GM12874 (cell line): ENCODE results near the gene PTRHD1.

Source experiments
- TF ChIP-seq, protein P1 (sequence below): IDR thresholded peaks from 2 replicates; pipeline ENCODE4 v1.5.1; 2011; ENCODE audit warnings: low read depth, mild to moderate bottlenecking, control low read depth, low read length, moderate library complexity; ENCODE audit not compliant: insufficient read depth

Gene PTRHD1

GRCh38 chr2:24820175-24820513 lies 27.0 kb upstream of the PTRHD1 start:
- TF ChIP-seq, protein P1, sequence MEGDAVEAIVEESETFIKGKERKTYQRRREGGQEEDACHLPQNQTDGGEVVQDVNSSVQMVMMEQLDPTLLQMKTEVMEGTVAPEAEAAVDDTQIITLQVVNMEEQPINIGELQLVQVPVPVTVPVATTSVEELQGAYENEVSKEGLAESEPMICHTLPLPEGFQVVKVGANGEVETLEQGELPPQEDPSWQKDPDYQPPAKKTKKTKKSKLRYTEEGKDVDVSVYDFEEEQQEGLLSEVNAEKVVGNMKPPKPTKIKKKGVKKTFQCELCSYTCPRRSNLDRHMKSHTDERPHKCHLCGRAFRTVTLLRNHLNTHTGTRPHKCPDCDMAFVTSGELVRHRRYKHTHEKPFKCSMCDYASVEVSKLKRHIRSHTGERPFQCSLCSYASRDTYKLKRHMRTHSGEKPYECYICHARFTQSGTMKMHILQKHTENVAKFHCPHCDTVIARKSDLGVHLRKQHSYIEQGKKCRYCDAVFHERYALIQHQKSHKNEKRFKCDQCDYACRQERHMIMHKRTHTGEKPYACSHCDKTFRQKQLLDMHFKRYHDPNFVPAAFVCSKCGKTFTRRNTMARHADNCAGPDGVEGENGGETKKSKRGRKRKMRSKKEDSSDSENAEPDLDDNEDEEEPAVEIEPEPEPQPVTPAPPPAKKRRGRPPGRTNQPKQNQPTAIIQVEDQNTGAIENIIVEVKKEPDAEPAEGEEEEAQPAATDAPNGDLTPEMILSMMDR = no peak

DNA sequence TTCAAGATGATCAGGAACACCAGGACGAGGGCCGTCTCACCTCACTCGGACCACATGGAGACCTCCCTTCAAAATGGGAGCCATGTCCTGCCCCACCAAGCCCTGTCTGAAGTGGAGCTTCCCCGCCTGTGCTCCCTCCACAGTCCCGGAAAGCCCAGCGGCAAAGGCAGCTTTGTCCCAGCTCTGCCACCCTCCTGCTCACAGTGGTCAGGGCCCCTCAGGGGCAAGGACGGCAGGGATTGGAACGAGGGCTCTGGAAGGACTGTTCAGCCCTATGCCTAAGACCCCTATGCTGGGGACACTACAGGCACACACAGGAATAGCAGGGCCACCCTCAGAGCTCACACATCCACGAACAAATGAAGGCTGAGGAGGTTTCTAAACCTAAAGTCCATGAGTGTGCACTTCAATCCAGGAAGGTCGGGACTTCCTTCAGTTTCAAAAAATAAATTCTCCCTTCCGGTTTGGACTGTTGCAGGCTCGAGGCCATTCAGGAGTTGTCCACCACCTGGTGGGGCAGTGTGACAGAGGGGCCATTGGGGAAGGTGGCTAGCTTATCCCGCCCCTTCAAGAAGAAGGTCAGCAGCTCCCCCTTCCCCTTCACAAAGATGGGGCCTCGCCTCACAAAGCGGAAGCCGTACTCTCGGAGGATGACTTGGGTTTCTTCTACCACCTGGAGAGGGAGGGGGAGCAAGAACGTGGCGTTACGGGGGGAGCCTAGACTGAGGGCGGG lies 26.4 kb upstream of the PTRHD1 start:
- TF ChIP-seq, protein P1 = no peak

DNA sequence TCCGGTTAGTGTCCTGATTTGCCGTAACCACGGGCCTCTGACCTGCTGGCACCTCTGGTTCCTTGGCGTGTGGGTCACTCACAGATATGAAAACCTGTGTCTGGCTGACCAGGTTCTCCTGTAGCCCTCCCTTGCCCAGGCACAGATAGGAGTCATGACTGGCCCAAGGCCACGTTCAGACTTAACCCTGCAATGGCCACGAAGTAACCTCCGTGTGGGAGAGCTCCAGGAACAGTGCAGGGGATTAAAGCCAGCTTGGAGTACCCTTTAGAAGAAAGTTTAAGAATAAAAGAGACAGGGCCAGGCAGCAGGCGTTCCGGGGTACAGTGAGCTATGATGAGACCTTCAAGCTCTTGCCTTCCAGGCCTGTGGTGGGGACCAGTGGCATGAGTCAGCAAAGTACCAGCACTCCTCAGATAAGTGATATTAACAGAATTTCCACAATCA lies 25.6 kb upstream of the PTRHD1 start:
- TF ChIP-seq, protein P1 = no peak

DNA sequence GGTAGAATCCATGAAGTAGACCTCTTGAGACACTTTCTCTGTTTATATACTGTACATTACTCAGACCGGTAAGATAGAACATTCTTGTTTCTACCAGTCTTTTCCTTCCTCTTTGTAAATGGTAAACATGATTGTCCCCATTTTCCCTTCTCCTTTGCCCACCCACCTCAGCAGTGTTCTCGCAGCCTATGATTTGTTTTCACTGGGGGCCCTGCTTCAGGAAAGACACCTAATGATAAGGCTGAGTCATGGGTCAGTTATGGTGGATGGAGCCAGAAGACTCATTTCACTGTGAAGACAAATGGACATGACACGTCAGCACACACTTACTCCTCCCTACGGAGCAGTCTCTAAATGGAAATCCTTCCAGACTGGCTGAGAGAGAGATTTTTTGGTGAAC lies 23.7 kb upstream of the PTRHD1 start:
- TF ChIP-seq, protein P1 = no peak

DNA sequence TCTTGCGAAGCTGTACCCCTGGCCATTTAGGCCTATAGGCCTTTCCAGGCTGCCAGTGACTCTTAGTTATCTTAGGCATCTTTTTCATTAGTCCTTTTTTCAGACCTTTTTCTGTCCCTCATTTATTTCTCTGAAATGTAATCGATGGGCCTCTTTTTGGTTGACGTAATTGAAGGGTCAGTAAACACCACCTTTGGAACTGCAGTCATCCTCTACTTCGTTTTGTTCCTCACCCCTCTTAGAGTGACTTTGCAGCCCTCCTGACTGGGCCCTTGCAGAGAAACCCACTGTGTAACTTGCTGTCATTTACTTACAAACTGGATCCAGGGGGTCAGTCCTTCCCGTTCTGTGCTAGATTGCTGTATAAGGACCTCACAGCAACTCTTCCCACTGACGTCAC lies 23.2 kb upstream of the PTRHD1 start:
- TF ChIP-seq, protein P1 = no peak

DNA sequence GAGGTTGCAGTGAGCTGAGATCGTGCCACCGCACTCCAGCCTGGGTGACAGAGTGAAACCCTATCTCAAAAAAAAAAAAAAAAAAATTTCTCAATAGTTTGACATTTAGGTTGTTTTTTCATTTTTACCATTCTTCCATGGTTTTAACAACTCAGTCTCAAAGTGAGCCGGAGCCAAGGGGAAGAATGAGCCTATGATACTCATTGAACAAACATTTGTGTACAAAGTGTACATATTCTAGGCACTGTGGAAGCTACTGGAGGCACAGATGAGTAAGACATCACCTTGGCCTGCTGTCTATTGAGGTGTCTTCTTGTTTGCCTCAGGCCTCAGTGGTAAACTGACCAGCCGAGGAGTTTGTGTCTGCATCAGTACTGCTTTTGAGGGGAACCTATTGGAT lies 22.0 kb upstream of the PTRHD1 start:
- TF ChIP-seq, protein P1 = no peak

DNA sequence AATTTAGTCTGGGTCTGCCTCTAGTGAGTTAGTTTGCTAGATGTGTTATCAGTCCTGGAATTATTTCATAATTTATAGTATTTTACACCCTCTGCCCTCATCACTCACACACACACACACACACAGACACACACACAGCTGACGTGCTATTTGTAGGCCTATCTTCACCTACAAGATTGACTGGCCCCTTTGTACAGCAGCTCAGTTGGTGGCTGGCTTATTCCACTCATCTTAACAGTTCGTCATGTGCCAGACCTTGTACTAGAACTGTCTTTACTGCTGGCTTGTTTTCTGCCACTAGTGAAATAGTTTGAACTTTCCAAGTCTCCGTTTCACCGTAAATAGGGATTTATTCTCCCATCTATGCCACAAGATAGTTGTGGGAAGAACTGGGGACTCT lies 21.3 kb upstream of the PTRHD1 start:
- TF ChIP-seq, protein P1 = no peak

GRCh38 chr2:24813691-24814137 lies 20.5 kb upstream of the PTRHD1 start:
- TF ChIP-seq, protein P1 = no peak
